ENCODE data around the gene RAB10. TPM values are rescaled to one million over a fixed set of nuclear protein-coding genes. Genes with fewer than 3 reads are reported as not detected.

The RAB10 gene
- total RNA-seq (2014; rRNA removed; shearing (Covaris generic)): 131 and 155 TPM in 2 replicates

GRCh38 chr2:26033818-26034636 lies at the start of gene RAB10:
Gene RAB10 (plus strand): TSS chr2:26034084. CDS start chr2:26034609, 525 bp downstream.

GRCh38 chr2:26172871-26173775 lies 139.2 kb downstream of the RAB10 start, which contains the start of gene GAREM2:
Gene GAREM2 (plus strand): TSS chr2:26173088. CDS start chr2:26173221, 133 bp downstream.

Small RNA genes lying within 50 kb of the gene (small RNA-seq; reads per million reads assigned to genes)
- not detected for gene RNU6-942P
- not detected for gene UQCRHP2

Other genes with a start within 250 kb of the RAB10 start
- 13.3 and 17.0 TPM in 2 replicates for gene ASXL2, start 155.6 kb upstream of the RAB10 start, total RNA-seq (2014; rRNA removed; shearing (Covaris generic))
- gene KIF3C, start 51.6 kb upstream of the RAB10 start, total RNA-seq (2014; rRNA removed; shearing (Covaris generic)): 16.6 and 21.8 TPM in 2 replicates
- 2.4 and 3.5 TPM in 2 replicates for gene GAREM2, start 139.0 kb downstream of the RAB10 start, total RNA-seq (2014; rRNA removed; shearing (Covaris generic))
- gene HADHA, start 210.5 kb downstream of the RAB10 start, total RNA-seq (2014; rRNA removed; shearing (Covaris generic)): 113 and 127 TPM in 2 replicates
- 60.5 and 60.7 TPM in 2 replicates for gene HADHB, start 210.9 kb downstream of the RAB10 start, total RNA-seq (2014; rRNA removed; shearing (Covaris generic))

Measured in A375 (cell line).